NCI-H2196 (cell line): ENCODE measurements around the gene MRPL24.

Experiments
- DNase-seq: peaks from one replicate; lab custom pipeline; 2025; ENCODE audit not compliant: unreplicated experiment; lab: John Stamatoyannopoulos, UW

Gene MRPL24

DNA sequence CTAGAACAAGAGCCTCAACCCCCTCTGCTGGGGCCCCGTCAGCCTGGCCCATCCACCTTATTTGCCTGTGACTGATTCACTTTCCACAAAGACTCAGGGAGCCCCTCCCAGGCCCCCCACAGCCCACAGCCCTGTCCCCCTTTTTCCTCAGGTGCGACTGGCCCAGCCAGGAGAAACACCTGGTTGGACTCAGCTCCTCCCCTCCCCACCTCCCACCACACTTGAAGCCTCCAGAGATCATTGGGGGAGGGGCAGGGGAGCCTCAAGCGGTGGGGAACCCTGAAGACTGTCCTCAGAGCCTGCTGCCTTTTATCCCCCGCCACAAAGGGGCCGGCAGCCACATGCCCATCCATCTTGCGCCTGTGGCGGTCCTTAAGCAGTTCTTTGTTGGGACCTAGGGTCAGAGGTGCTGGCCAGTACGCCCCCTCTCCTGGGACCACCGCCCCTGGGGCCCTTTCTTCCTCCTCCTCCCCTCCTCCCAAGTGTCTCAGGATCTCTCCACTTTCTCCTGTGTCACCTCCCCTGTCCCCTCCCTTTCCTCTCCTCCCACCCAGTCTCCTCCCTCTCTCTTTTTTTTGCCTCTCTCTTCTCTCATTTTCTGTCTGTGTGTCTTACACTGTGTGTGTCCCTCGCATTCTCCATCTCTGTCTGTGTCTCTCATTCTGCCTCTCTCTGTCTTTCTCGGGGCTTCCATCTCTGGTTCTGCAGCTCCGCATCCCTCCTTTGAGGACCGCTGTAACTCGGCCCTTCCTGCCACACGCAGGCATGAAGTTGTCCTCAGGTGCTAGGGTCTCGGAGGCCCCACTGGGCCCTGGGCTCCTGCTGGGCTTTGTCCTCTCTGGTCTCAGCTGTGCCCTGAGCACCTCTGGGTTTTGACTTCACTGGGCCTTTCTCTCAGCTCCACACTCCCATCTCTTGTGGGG is 47.7 kb downstream of the MRPL24 start:
- peak; percentile 48 for DNase-seq

DNA sequence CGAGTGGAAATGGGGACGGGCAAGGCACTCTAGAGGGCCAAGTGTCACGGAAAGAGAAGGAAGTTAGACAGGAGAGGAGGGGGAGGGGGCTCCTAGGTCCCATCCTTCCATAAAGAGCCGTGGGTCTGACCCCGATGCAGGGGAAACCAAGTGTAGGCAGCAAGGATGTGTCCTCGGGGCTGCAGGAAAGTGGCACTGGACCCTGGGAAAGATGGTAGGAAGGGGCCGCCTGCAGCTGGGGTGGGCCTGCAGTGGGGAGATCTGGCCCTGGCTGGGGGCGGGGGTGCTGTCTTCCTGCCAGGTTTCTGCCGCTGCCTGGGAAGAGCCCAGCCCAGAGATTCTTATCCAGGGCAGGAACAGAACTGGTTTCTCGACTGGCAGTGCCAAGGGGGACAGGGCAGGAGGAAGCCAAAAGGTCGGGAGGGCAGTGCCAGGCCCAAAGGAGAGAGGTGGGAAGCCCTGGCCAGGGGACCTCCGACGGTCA is 48.4 kb downstream of the MRPL24 start:
- DNase-seq, result no peak

GRCh38 chr1:156691665-156692440 is 49.0 kb downstream of the MRPL24 start:
- no peak for DNase-seq

- no peak for DNase-seq
Measured at GRCh38 chr1:156691191-156691590, 49.7 kb downstream of the MRPL24 start.

DNA sequence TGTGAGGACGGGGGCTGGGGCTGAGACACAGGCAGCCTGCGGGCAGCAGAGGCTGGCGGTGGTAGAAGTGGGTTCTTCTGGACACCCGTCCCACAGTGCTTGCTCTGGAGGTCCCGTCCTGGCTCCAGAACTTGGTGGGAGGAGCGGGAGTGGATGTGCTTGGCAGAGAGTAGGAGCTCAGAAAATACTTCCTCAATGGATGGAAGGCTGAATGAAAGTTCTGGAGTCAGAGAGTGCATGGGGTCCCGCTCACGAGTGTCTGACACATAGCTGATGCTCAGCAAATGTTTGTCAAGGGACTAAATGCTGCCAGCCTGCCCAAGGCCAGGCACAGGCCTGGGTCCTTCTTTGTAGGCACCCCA is 50.2 kb downstream of the MRPL24 start:
- DNase-seq, result no peak

- no peak for DNase-seq
Measured at GRCh38 chr1:156689953-156690674, 50.8 kb downstream of the MRPL24 start.

- DNase-seq, result peak; percentile 85
Measured at GRCh38 chr1:156689035-156689952, 51.6 kb downstream of the MRPL24 start.
